GM21723 (cell line): Measurements from ENCODE around the gene ANKEF1.

Experiments used
- ATAC-seq: cut with Tn5 transposase; IDR thresholded peaks from one replicate; pipeline ENCODE4 v1.9.1; 2021; ENCODE audit warnings: mild to moderate bottlenecking, moderate library complexity; ENCODE audit not compliant: unreplicated experiment

Gene ANKEF1

DNA sequence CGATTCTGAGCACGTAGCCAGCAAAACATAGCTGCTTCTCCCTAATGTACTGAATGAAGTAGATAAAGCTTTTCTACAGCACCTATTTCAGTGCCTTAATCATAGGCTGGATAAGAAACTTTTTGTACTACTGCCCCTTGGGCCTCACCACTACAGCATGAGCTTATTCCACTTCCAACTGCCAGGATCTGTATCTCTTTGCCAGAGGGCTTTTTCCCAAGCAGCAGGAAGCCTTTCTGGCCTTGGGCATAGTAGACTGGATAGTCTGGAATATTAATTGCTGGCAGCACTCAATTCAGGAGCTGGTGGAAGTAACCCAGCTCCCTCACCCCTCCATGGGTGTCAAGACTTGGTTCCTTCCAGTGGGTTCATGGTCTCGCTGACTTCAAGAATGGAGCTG lies 43.6 kb downstream of the ANKEF1 start:
- ATAC-seq, result no peak

- no peak for ATAC-seq
Measured at GRCh38 chr20:10079964-10080363, 45.2 kb downstream of the ANKEF1 start.

DNA sequence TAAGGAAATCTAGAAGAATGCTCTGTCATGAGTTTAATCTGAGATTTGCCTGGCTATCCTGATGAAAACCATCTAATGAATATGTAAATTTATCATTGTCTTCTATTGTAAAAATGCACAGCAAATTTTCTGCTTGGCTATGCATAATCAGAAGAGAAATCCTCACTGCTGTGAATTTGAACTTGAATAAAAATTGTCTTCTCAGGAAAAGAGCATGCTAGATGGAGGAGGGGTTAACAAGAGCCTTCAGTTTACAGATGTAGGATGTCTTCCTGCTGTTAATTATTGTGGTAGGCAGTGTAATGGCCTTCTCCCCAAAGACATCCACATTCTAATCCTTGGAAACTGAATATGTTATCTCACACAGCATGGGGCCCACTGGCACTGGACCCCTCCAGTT lies 45.8 kb downstream of the ANKEF1 start:
- ATAC-seq, result no peak

DNA sequence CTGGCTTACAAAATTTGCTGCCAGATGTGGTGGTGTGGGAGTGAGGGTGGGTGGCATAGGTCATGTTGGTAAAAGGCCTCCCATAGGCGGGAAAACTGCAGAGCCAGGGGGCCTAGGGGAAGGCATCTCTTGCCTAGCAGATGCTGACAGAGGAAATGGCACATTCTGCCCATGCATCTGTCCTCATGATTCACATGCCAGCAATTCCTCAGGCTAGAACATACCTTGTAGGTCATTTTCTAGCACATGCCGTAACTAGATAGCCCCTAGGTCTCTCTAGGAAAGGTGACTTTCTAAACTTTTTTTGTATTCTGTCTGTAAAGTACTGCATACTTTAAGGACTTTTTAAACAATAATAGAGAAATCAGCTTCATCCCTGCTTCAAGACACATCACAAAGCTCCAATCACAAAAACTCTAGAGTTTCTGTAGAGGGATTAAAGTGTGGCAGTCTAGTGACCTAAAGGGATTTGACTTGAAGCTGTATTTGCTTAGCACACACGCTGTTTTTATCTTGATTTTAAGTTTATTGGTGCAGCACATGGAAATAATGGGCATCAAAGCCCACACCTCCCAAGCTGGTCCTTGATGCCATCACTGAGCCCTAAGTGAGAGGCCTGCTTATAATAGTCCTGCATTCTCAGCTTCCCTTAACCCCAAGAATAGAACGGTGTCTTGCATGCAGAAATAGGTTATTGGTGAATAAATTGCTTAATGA lies 55.2 kb downstream of the ANKEF1 start:
- ATAC-seq, result peak; percentile 21

DNA sequence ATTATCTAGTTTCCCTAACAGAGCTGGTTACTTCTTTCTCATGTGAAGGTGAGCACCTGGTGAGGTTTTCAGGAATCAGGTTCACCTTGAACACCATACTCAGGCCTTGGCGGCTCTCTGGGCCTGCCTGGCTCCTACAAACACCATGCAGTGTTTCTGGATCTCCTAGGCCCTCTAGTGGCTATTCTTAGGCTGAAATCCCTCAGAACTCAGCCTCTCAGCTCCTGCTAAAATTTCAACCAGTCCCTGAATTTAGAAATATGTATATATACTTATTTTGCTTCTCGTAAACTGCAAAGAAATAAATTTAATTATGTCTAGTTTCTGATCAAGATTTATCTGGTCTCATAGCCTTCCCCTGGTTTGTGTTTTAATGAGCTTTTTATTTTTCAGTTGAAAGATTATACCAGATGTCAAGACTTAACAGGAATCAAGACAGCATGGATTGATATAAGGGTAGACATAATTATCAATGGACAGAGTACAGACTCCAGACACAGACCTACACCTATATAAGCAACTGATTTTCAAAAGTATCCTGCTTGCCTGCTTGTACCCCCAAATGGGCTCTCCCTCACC lies 55.9 kb downstream of the ANKEF1 start:
- peak; percentile 85 for ATAC-seq

DNA sequence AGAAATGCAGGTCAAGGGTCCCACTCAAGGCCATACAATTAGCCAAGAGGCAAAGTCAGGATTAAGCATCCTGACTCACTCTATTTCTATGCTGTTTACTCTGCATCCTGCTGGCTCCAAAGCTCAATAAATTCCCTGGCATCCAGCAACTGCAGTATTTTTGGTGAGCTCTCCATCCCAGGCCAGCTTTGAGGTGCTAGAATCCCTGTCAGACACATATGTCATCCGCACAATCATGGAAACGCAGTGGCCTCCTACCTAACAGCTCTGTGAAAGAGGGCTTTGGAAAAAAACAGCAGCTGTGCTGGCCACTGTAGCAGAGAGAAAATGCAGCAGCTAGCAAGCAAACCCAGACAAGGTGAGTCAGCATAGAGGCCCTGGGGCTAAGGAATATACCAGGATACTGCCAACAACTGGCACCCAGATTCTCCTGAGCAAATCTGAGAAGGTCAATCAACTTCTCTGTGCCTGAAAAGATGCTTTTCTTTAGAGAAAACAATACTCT lies 58.4 kb downstream of the ANKEF1 start:
- no peak for ATAC-seq

DNA sequence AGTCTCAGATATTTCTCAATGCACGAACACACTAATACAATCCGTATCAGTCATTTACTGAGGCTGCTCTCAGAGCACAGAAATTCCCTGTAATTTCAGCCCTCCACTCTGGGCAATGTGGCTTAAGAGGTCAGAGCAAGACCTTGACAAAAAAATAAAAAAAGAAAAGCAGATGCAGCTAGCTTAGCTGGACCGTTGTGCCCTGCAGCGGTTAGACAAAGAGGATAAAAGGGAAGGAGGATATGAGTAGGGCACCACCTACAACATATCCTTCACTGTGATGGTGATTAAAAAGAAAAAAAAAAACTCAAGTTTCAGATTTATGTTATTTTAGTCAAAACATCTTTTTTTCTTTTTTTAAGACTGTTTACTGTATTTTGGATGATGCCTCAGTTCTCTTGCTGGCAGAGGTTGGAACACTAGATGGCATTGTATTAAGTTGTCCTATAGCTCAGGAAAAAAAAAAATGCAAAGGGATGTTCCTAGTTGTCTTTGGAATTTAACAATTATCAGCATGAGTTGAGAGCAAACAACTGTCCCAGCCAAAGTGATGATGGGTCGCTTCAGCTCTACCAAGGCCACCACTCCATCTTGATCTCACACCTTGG lies 59.9 kb downstream of the ANKEF1 start:
- ATAC-seq, result no peak

DNA sequence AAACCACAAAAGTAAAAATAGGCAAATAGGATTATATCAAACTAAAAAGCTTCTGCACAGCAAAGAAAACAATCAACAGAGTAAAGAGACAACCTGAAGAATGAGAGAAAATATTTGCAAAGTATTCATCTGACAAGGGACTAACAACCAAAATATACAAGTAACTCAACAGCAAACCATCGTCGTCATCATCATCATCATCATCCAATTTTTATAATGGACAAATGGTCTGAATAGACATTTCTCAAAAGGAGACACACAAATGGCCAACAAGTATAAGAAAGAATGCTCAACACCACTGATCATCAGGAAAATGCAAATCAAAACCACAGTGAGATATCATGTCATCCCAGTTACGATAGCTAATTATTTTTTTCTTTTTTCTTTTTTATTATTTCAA lies 62.0 kb downstream of the ANKEF1 start:
- ATAC-seq, result no peak

GRCh38 chr20:10105046-10105445 lies 70.3 kb downstream of the ANKEF1 start:
- ATAC-seq, result no peak
